Skeletal muscle cell (primary cell): ENCODE data around the gene ZNF548.
"Not testable (repeated sequence)": the region's sequence is repeated elsewhere in the genome, so short reads cannot be mapped to it uniquely, and the experiment has no call there.

Experiments used
- DNase-seq: peaks from one replicate; pipeline ENCODE4 v3.0.0-alpha.2; 2010; ENCODE audit warnings: low read depth
- H3K4me3 ChIP-seq: 2 replicates; pipeline ENCODE4 v1.5.1; 2011; ENCODE audit warnings: low read depth, mild to moderate bottlenecking, control low read depth, low read length, moderate library complexity

ZNF548 gene

GRCh38 chr19:57389730-57390598 is at the start of gene ZNF548:
Gene ZNF548, plus strand, starts transcription at chr19:57389854. Its CDS starts 246 bp downstream, at chr19:57390100.
- DNase-seq = peak; percentile 98
- H3K4me3 ChIP-seq = peak within 1 kb of the TSS; percentile 87

- no peak overlapping the region for H3K4me3 ChIP-seq
- no peak for DNase-seq
Observed at GRCh38 chr19:57342582-57342981, 47.1 kb upstream of the ZNF548 start.

GRCh38 chr19:57348136-57348535 is 41.5 kb upstream of the ZNF548 start:
- no peak overlapping the region for H3K4me3 ChIP-seq
- DNase-seq = no peak

- DNase-seq = peak; percentile 83
- H3K4me3 ChIP-seq = peak within 1 kb of the TSS; percentile 99
Observed at GRCh38 chr19:57350877-57351805, 38.5 kb upstream of the ZNF548 start, which contains the start of gene ZNF304. Gene ZNF304, plus strand, starts transcription at chr19:57351271. Its CDS starts 394 bp downstream, at chr19:57351665.

GRCh38 chr19:57351867-57352266 is 37.8 kb upstream of the ZNF548 start:
- DNase-seq = no peak
- H3K4me3 ChIP-seq = peak overlapping the region; percentile 99

- H3K4me3 ChIP-seq = no peak overlapping the region
- DNase-seq = no peak
Observed at GRCh38 chr19:57355916-57356315, 33.7 kb upstream of the ZNF548 start.

GRCh38 chr19:57357406-57357805 is 32.2 kb upstream of the ZNF548 start:
- DNase-seq = no peak

GRCh38 chr19:57359300-57359699 is 30.4 kb upstream of the ZNF548 start:
- no peak overlapping the region for H3K4me3 ChIP-seq
- no peak for DNase-seq

More at GRCh38 chr19:57357406-57357805, 32.2 kb upstream of the ZNF548 start:
- no peak overlapping the region for H3K4me3 ChIP-seq

GRCh38 chr19:57362419-57362818 is 27.2 kb upstream of the ZNF548 start:
- DNase-seq = no peak
- H3K4me3 ChIP-seq = peak overlapping the region; percentile 68

GRCh38 chr19:57362997-57363687 is 26.5 kb upstream of the ZNF548 start, which contains the start of the genes TRAPPC2B and ZNF547:
Gene TRAPPC2B, plus strand, starts transcription at chr19:57363551. Its CDS starts 1,283 bp downstream, at chr19:57364834.
Gene ZNF547, plus strand, starts transcription at chr19:57363551. Its CDS starts 5,005 bp downstream, at chr19:57368556.
- H3K4me3 ChIP-seq = peak within 1 kb of the TSS; percentile 68
- peak; percentile 99 for DNase-seq

- DNase-seq = no peak
- H3K4me3 ChIP-seq = peak overlapping the region; percentile 68
Observed at GRCh38 chr19:57363688-57364181, 25.9 kb upstream of the ZNF548 start.

GRCh38 chr19:57366776-57367175 is 22.9 kb upstream of the ZNF548 start:
- DNase-seq = no peak
- no peak overlapping the region for H3K4me3 ChIP-seq

- DNase-seq = no peak
- no peak overlapping the region for H3K4me3 ChIP-seq
Observed at GRCh38 chr19:57374179-57374578, 15.5 kb upstream of the ZNF548 start.

- DNase-seq = not testable (repeated sequence)
Observed at GRCh38 chr19:57374647-57375046, 15.0 kb upstream of the ZNF548 start.

GRCh38 chr19:57376151-57376550 is 13.5 kb upstream of the ZNF548 start:
- no peak overlapping the region for H3K4me3 ChIP-seq
- DNase-seq = no peak

More at GRCh38 chr19:57374647-57375046, 15.0 kb upstream of the ZNF548 start:
- not testable (repeated sequence) for H3K4me3 ChIP-seq

GRCh38 chr19:57377498-57378146 is 12.0 kb upstream of the ZNF548 start:
- H3K4me3 ChIP-seq = no peak overlapping the region
- no peak for DNase-seq

- no peak overlapping the region for H3K4me3 ChIP-seq
- no peak for DNase-seq
Observed at GRCh38 chr19:57380923-57381322, 8.7 kb upstream of the ZNF548 start.

GRCh38 chr19:57382806-57383488 is 6.7 kb upstream of the ZNF548 start:
- no peak overlapping the region for H3K4me3 ChIP-seq
- DNase-seq = no peak
